H9 (cell line): Measurements from ENCODE around the gene ZNF608. TPM values are rescaled to one million over a fixed set of nuclear protein-coding genes. Genes with fewer than 3 reads are reported as not detected.

ENCODE experiments used
- DNase-seq: peaks from one replicate; pipeline ENCODE4 v3.0.0-alpha.2; 2017
- H2AFZ ChIP-seq: one replicate; pipeline ENCODE4 v1.6.1; 2013; ENCODE audit warnings: mild to moderate bottlenecking, low read length, control low read depth, moderate library complexity
- H2AK5ac ChIP-seq: 2 replicates; pipeline ENCODE4 v1.6.1; 2013; ENCODE audit warnings: low read length, control low read depth, mixed read lengths; ENCODE audit not compliant: insufficient read length
- H2BK120ac ChIP-seq: one replicate; pipeline ENCODE4 v1.6.1; 2013; ENCODE audit warnings: low read depth, mild to moderate bottlenecking, low read length, control low read depth, inconsistent platforms; ENCODE audit not compliant: poor library complexity, severe bottlenecking
- H2BK12ac ChIP-seq: 2 replicates; pipeline ENCODE4 v1.6.1; 2013; ENCODE audit warnings: low read length, control low read depth, mixed read lengths, low read depth; ENCODE audit not compliant: insufficient read length
- H2BK15ac ChIP-seq: 2 replicates; pipeline ENCODE4 v1.6.1; 2013; ENCODE audit warnings: low read depth, low read length, control low read depth
- H2BK20ac ChIP-seq: one replicate; pipeline ENCODE4 v1.6.1; 2013; ENCODE audit warnings: low read depth, mild to moderate bottlenecking, low read length, control low read depth, inconsistent platforms; ENCODE audit not compliant: poor library complexity, severe bottlenecking
- H2BK5ac ChIP-seq: 2 replicates; pipeline ENCODE4 v1.6.1; 2013; ENCODE audit warnings: low read length, control low read depth, mixed read lengths; ENCODE audit not compliant: insufficient read length
- H3K14ac ChIP-seq: 2 replicates; pipeline ENCODE4 v1.6.1; 2013; ENCODE audit warnings: low read length, control low read depth; ENCODE audit not compliant: insufficient read depth
- H3K18ac ChIP-seq: 2 replicates; pipeline ENCODE4 v1.6.1; 2013; ENCODE audit warnings: low read depth, mild to moderate bottlenecking, mixed read lengths, low read length, control low read depth; ENCODE audit not compliant: insufficient read length
- H3K23ac ChIP-seq: 2 replicates; pipeline ENCODE4 v1.6.1; 2013; ENCODE audit warnings: low read length, control low read depth, mixed read lengths, low read depth; ENCODE audit not compliant: insufficient read length
- H3K23me2 ChIP-seq: 2 replicates; pipeline ENCODE4 v1.6.1; 2013; ENCODE audit warnings: low read depth, mild to moderate bottlenecking, mixed read lengths, low read length, control low read depth; ENCODE audit not compliant: insufficient read length, poor library complexity, severe bottlenecking
- H3K27ac ChIP-seq: 2 replicates; pipeline ENCODE4 v1.5.1; 2013; ENCODE audit warnings: low read length, control low read depth, mixed read lengths, low read depth; ENCODE audit not compliant: insufficient read length
- H3K27me3 ChIP-seq: 2 replicates; pipeline ENCODE4 v1.6.1; 2013; ENCODE audit warnings: low read length, control low read depth, inconsistent platforms; ENCODE audit not compliant: insufficient read depth
- H3K4ac ChIP-seq: 2 replicates; pipeline ENCODE4 v1.6.1; 2013; ENCODE audit warnings: low read depth, mild to moderate bottlenecking, control low read depth, inconsistent platforms, low read length, moderate library complexity
- H3K4me1 ChIP-seq: 2 replicates; pipeline ENCODE4 v1.6.1; 2013; ENCODE audit warnings: low read length, control low read depth, inconsistent platforms; ENCODE audit not compliant: insufficient read depth
- H3K4me2 ChIP-seq: 2 replicates; pipeline ENCODE4 v1.6.1; 2013; ENCODE audit warnings: low read length, control low read depth, mixed read lengths; ENCODE audit not compliant: insufficient read length, insufficient read depth
- H3K56ac ChIP-seq: 2 replicates; pipeline ENCODE4 v1.6.1; 2013; ENCODE audit warnings: low read depth, mild to moderate bottlenecking, mixed read lengths, low read length, control low read depth; ENCODE audit not compliant: insufficient read length
- H3K79me1 ChIP-seq: 2 replicates; pipeline ENCODE4 v1.6.1; 2013; ENCODE audit warnings: low read depth, mild to moderate bottlenecking, moderate library complexity, low read length, control low read depth, inconsistent platforms; ENCODE audit not compliant: insufficient read depth, poor library complexity, severe bottlenecking
- H3K79me2 ChIP-seq: 2 replicates; pipeline ENCODE4 v1.6.1; 2013; ENCODE audit warnings: low read length, control low read depth, inconsistent platforms; ENCODE audit not compliant: insufficient read depth
- H3K9ac ChIP-seq: 2 replicates; pipeline ENCODE4 v1.6.1; 2013; ENCODE audit warnings: low read length, control low read depth, mixed read lengths; ENCODE audit not compliant: insufficient read length; ENCODE audit errors: extremely low read depth
- H3K9me3 ChIP-seq: one replicate; pipeline ENCODE4 v1.6.1; 2013; ENCODE audit warnings: low read depth, low read length, inconsistent platforms; ENCODE audit not compliant: control insufficient read depth
- H3T11ph ChIP-seq: one replicate; pipeline ENCODE4 v1.6.1; 2013; ENCODE audit warnings: mild to moderate bottlenecking, low read length, control low read depth, inconsistent platforms
- H4K20me1 ChIP-seq: one replicate; pipeline ENCODE4 v1.6.1; 2013; ENCODE audit not compliant: control insufficient read depth, insufficient read length, insufficient read depth
- H4K5ac ChIP-seq: 2 replicates; pipeline ENCODE4 v1.6.1; 2013; ENCODE audit warnings: low read depth, mild to moderate bottlenecking, mixed read lengths, low read length, control low read depth; ENCODE audit not compliant: insufficient read length
- H4K8ac ChIP-seq: replicated peaks from 2 replicates; pipeline ENCODE4 v1.6.1; 2013; ENCODE audit warnings: low read length, control low read depth, mixed read lengths, low read depth; ENCODE audit not compliant: insufficient read length
- H4K91ac ChIP-seq: 2 replicates; pipeline ENCODE4 v1.6.1; 2013; ENCODE audit warnings: low read depth, mild to moderate bottlenecking, moderate library complexity, mixed read lengths, low read length, control low read depth; ENCODE audit not compliant: insufficient read length
- H3K27ac Mint-ChIP-seq, 3 experiments: 2 replicates in 2 of 3; 3 replicates in 1 of 3; pipeline ENCODE4 v1.8.0; 2020 to 2021; ENCODE audit warnings: mixed read lengths in 3 of 3, mild to moderate bottlenecking in 1 of 3, moderate library complexity in 1 of 3
- H3K27me3 Mint-ChIP-seq: 2 replicates; pipeline ENCODE4 v1.8.0; 2021; ENCODE audit warnings: low read depth, mild to moderate bottlenecking, moderate library complexity, mixed read lengths
- H3K36me3 Mint-ChIP-seq, 3 experiments: 2 replicates in 2 of 3; 3 replicates in 1 of 3; pipeline ENCODE4 v1.8.0; 2020 to 2021; ENCODE audit warnings: low read depth in 3 of 3, mixed read lengths in 3 of 3; ENCODE audit not compliant: insufficient read depth in 1 of 3
- H3K4me1 Mint-ChIP-seq, 2 experiments: 2 replicates each; pipeline ENCODE4 v1.8.0; 2020; ENCODE audit warnings: mixed read lengths in 2 of 2
- H3K4me3 Mint-ChIP-seq, 2 experiments: 2 replicates in 1 of 2; 3 replicates in 1 of 2; pipeline ENCODE4 v1.8.0; 2020 to 2021; ENCODE audit warnings: mild to moderate bottlenecking in 2 of 2, mixed read lengths in 2 of 2, moderate library complexity in 1 of 2
- H3K9me3 Mint-ChIP-seq, 2 experiments: 2 replicates in 1 of 2; 3 replicates in 1 of 2; pipeline ENCODE4 v1.8.0; 2020; ENCODE audit warnings: mild to moderate bottlenecking in 2 of 2, mixed read lengths in 2 of 2, moderate library complexity in 1 of 2
- WGBS: extraction: QIAGEN DNeasy Blood & Tissue Kit; methylation state at CpG from one replicate; pipeline ENCODE4 v1.1.7; 2013; ENCODE audit warnings: missing lambda C conversion rate, low lambda C conversion rate, mixed read lengths; ENCODE audit not compliant: insufficient read length; ENCODE audit errors: extremely low coverage; 5-methylcytosine and 5-hydroxymethylcytosine counted together
- total RNA-seq: library from RNA; stranded (reverse); gene quantifications from 2 replicates; pipeline ENCODE4 v1.2.1, GENCODE V29; 2021
- TF ChIP-seq, protein P1 (sequence below): fragments of 200-600 bp; sonication (generic); conservative IDR thresholded peaks from 3 replicates; pipeline ENCODE4 v1.8.0; 2021; ENCODE audit warnings: antibody characterized with exemption, mild to moderate bottlenecking

The ZNF608 gene
- total RNA-seq, 1 experiment from 2014 or later: 67.0 TPM

DNA sequence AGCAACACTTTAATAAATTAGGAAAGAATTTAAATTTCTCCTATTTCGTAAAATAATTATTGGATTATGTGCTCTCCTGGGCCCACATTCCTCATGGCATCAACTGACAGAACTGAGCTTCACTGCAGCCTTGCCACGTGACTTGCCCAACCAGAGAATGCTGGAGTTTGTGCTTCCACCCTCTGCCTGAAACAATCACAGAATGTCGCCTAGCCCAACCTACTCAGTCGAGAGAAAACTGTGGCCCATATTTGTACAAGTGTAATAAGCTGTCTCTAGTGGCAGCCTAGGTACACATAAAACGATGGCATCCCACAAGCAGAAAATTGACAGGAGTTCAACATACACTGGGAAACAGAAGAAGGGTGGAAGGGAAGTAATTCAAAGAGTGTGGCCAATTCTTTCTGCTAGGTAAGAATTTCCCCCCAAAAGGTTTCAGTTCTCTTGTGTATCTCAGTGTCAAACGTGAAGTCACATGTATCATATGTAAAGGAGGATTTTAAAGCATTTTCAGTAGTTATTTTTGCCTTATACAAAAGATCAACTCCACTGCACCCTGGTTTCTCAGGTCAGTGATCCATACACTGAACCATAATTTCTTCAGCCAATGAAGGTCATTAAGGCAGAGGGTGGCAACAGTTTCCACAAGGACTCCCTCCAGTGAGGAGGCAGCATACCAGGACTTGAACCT lies 41.7 kb downstream of the ZNF608 start:
- no peak overlapping the region for H3K4ac ChIP-seq
- no peak overlapping the region for H2AFZ ChIP-seq
- peaks cover 56% of the 10 kb centered on the region for H3K79me2 ChIP-seq
- no peak overlapping the region for H4K8ac ChIP-seq
- Mint-ChIP-seq H3K27ac (peak overlapping the region in 1 of 3 experiments; percentile 21; a peak in 2 of 7 replicates), H3K4me1 (peaks cover 94 to 98% of the 10 kb centered on the region in 2 experiments), H3K27me3 (no peaks in the 10 kb centered on the region), H3K4me3 (no peak overlapping the region), H3K36me3 (peaks cover 7 to 12% (median 9%) of the 10 kb centered on the region in 3 experiments), H3K9me3 (no peaks in the 10 kb centered on the region)
- H3K14ac ChIP-seq: no peak overlapping the region
- no peak overlapping the region for H3T11ph ChIP-seq
- no peak overlapping the region for H2BK15ac ChIP-seq
- H3K23ac ChIP-seq: no peak overlapping the region
- no peaks in the 10 kb centered on the region for H4K20me1 ChIP-seq
- H3K9me3 ChIP-seq: no peaks in the 10 kb centered on the region
- TF ChIP-seq, protein P1, sequence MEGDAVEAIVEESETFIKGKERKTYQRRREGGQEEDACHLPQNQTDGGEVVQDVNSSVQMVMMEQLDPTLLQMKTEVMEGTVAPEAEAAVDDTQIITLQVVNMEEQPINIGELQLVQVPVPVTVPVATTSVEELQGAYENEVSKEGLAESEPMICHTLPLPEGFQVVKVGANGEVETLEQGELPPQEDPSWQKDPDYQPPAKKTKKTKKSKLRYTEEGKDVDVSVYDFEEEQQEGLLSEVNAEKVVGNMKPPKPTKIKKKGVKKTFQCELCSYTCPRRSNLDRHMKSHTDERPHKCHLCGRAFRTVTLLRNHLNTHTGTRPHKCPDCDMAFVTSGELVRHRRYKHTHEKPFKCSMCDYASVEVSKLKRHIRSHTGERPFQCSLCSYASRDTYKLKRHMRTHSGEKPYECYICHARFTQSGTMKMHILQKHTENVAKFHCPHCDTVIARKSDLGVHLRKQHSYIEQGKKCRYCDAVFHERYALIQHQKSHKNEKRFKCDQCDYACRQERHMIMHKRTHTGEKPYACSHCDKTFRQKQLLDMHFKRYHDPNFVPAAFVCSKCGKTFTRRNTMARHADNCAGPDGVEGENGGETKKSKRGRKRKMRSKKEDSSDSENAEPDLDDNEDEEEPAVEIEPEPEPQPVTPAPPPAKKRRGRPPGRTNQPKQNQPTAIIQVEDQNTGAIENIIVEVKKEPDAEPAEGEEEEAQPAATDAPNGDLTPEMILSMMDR: no peak
- no peak overlapping the region for H3K56ac ChIP-seq
- no peak overlapping the region for H2AK5ac ChIP-seq
- peak overlapping the region; percentile 21 for H3K18ac ChIP-seq
- peaks cover 6% of the 10 kb centered on the region for H3K79me1 ChIP-seq
- no peak overlapping the region for H3K9ac ChIP-seq
- H2BK20ac ChIP-seq: no peak overlapping the region
- H4K91ac ChIP-seq: no peak overlapping the region
- H3K27ac ChIP-seq: no peak overlapping the region
- H3K4me1 ChIP-seq: peaks cover 48% of the 10 kb centered on the region; the same call in 1 of the 2 replicates
- no peaks in the 10 kb centered on the region for H3K27me3 ChIP-seq
- H2BK12ac ChIP-seq: no peak overlapping the region
- no peak overlapping the region for H3K4me2 ChIP-seq
- no CpG with 5 or more reads among the region's 6 CpGs for WGBS
- H2BK5ac ChIP-seq: no peak overlapping the region
- H2BK120ac ChIP-seq: no peak overlapping the region
- no peak overlapping the region for H4K5ac ChIP-seq
- H3K23me2 ChIP-seq: no peaks in the 10 kb centered on the region
- DNase-seq: no peak
